Trophoblast cell (in vitro differentiated cells and primary cell): ENCODE measurements around the gene DOCK10.

ENCODE experiments used
- DNase-seq, 2 donors: peaks; one replicate each; pipeline ENCODE4 v3.0.0-alpha.2; 2016
- H2AFZ ChIP-seq: 2 replicates; pipeline ENCODE4 v1.6.1; 2013; ENCODE audit warnings: low read length, moderate library complexity, mild to moderate bottlenecking; ENCODE audit not compliant: insufficient read depth, poor library complexity
- H2AK5ac ChIP-seq: 2 replicates; pipeline ENCODE4 v1.6.1; 2013; ENCODE audit warnings: mild to moderate bottlenecking, low read length
- H2BK120ac ChIP-seq: 2 replicates; pipeline ENCODE4 v1.6.1; 2013; ENCODE audit warnings: low read length, mild to moderate bottlenecking, moderate library complexity; ENCODE audit not compliant: insufficient read depth, poor library complexity
- H2BK12ac ChIP-seq: 2 replicates; pipeline ENCODE4 v1.6.1; 2013; ENCODE audit warnings: mild to moderate bottlenecking, low read length, moderate library complexity
- H2BK5ac ChIP-seq: 2 replicates; pipeline ENCODE4 v1.6.1; 2013; ENCODE audit warnings: low read length, low read depth, moderate library complexity, mild to moderate bottlenecking; ENCODE audit not compliant: poor library complexity
- H3K14ac ChIP-seq: 2 replicates; pipeline ENCODE4 v1.6.1; 2013; ENCODE audit warnings: mild to moderate bottlenecking, low read length
- H3K18ac ChIP-seq: 2 replicates; pipeline ENCODE4 v1.6.1; 2013; ENCODE audit warnings: mild to moderate bottlenecking, low read length
- H3K23ac ChIP-seq: 2 replicates; pipeline ENCODE4 v1.6.1; 2013; ENCODE audit warnings: low read length
- H3K27ac ChIP-seq: 2 replicates; pipeline ENCODE4 v1.5.1; 2013; ENCODE audit warnings: low read depth, mild to moderate bottlenecking, inconsistent platforms, low read length, moderate library complexity
- H3K27me3 ChIP-seq: 2 replicates; pipeline ENCODE4 v1.6.1; 2013; ENCODE audit warnings: inconsistent platforms, mild to moderate bottlenecking, low read length, moderate library complexity; ENCODE audit not compliant: insufficient read depth
- H3K36me3 ChIP-seq, 2 experiments: 1 replicate in 1 of 2; 2 replicates in 1 of 2; pipeline ENCODE4 v1.6.1; 2013; ENCODE audit warnings: low read length in 2 of 2, mild to moderate bottlenecking in 2 of 2, moderate library complexity in 1 of 2; ENCODE audit not compliant: insufficient read depth in 2 of 2, control insufficient read depth in 1 of 2
- H3K4ac ChIP-seq: 2 replicates; pipeline ENCODE4 v1.6.1; 2013; ENCODE audit warnings: low read depth, mild to moderate bottlenecking, low read length, moderate library complexity
- H3K4me1 ChIP-seq, 2 experiments: 1 replicate in 1 of 2; 2 replicates in 1 of 2; pipeline ENCODE4 v1.6.1; 2013; ENCODE audit warnings: low read length in 2 of 2, mild to moderate bottlenecking in 2 of 2, moderate library complexity in 1 of 2; ENCODE audit not compliant: insufficient read depth in 2 of 2, control insufficient read depth in 1 of 2
- H3K4me2 ChIP-seq: 2 replicates; pipeline ENCODE4 v1.6.1; 2013; ENCODE audit warnings: inconsistent platforms, mild to moderate bottlenecking, low read length, moderate library complexity
- H3K4me3 ChIP-seq: 2 replicates; pipeline ENCODE4 v1.5.1; 2013; ENCODE audit warnings: mild to moderate bottlenecking, low read depth, low read length, inconsistent platforms
- H3K79me1 ChIP-seq: one replicate; pipeline ENCODE4 v1.6.1; 2013; ENCODE audit warnings: low read length
- H3K79me2 ChIP-seq: 2 replicates; pipeline ENCODE4 v1.6.1; 2013; ENCODE audit warnings: low read length, mild to moderate bottlenecking; ENCODE audit not compliant: control insufficient read depth, insufficient read depth, poor library complexity
- H3K9ac ChIP-seq: 2 replicates; pipeline ENCODE4 v1.6.1; 2013; ENCODE audit warnings: mild to moderate bottlenecking, low read length
- H3K9me3 ChIP-seq: 2 replicates; pipeline ENCODE4 v1.6.1; 2013; ENCODE audit warnings: low read depth, mild to moderate bottlenecking, control low read depth, inconsistent platforms, low read length; ENCODE audit not compliant: insufficient read depth
- H4K12ac ChIP-seq: 2 replicates; pipeline ENCODE4 v1.6.1; 2013; ENCODE audit warnings: low read depth, mild to moderate bottlenecking, low read length, moderate library complexity
- H4K8ac ChIP-seq: 2 replicates; pipeline ENCODE4 v1.6.1; 2013; ENCODE audit warnings: low read depth, mild to moderate bottlenecking, low read length, moderate library complexity
- H4K91ac ChIP-seq: one replicate; pipeline ENCODE4 v1.6.1; 2013; ENCODE audit warnings: low read depth, mild to moderate bottlenecking, low read length, moderate library complexity
- WGBS: extraction: QIAGEN DNeasy Blood & Tissue Kit; methylation state at CpG from one replicate; pipeline ENCODE4 v1.1.7; 2013; ENCODE audit warnings: missing lambda C conversion rate; ENCODE audit not compliant: insufficient read length, insufficient coverage; ENCODE audit errors: extremely low coverage; 5-methylcytosine and 5-hydroxymethylcytosine counted together

DOCK10 gene

GRCh38 chr2:225008935-225009334, 33.3 kb downstream of the DOCK10 start:
- Histone ChIP-seq H3K79me2 (no peaks in the 10 kb centered on the region), H3K14ac (no peak overlapping the region), H2BK120ac (no peak overlapping the region), H4K8ac (no peak overlapping the region), H3K4me1 (no peaks in the 10 kb centered on the region), H3K4me2 (no peak overlapping the region), H2AFZ (no peak overlapping the region), H3K27ac (no peak overlapping the region), H4K91ac (no peak overlapping the region), H2BK12ac (no peak overlapping the region), H3K9ac (no peak overlapping the region), H3K23ac (no peak overlapping the region), H3K4me3 (no peak overlapping the region), H3K79me1 (no peaks in the 10 kb centered on the region), H3K18ac (no peak overlapping the region), H3K9me3 (no peaks in the 10 kb centered on the region), H3K4ac (no peak overlapping the region), H2BK5ac (no peak overlapping the region), H2AK5ac (no peak overlapping the region), H4K12ac (no peak overlapping the region), H3K36me3 (no peaks in the 10 kb centered on the region), H3K27me3 (no peaks in the 10 kb centered on the region)
- WGBS, result no CpG with 5 or more reads among the region's 5 CpGs
- DNase-seq, result no peak

DNA sequence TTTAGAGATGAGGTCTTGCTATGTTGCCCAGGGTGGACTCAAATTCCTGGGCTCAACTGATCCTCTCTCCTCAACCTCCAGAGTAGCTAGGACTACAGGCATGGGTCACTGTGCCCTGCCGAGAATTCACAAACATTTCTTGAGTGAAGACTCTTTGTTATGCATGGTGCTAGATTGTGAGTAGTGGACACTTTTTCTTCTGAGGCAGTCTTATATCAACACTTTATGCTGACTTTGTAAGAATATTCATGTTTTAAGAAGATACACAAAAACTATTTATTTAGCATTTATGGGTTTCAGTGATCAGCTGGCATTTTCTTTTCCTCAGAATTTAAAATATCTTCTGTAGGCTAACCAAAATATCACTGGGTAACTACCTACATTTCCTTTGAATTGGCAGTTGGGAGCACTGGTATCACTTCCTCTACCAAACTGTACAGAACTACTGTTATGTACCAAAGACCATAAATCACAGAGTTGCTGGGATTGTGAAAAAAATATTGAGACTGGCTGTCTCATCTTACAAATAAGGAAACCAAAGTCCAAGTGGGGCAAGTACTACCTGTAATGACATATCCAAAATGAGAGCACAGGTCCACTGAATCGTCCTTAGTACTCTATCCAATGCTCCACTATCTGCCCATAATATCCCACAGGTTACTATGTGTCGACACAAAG, 34.0 kb downstream of the DOCK10 start:
- Histone ChIP-seq H3K79me2 (no peaks in the 10 kb centered on the region), H3K4me2 (no peak overlapping the region), H4K12ac (no peak overlapping the region), H3K27ac (no peak overlapping the region), H3K14ac (no peak overlapping the region), H3K36me3 (no peaks in the 10 kb centered on the region), H3K18ac (no peak overlapping the region), H3K4me1 (no peaks in the 10 kb centered on the region), H2BK5ac (no peak overlapping the region), H3K4me3 (no peak overlapping the region), H3K9me3 (no peaks in the 10 kb centered on the region), H4K8ac (no peak overlapping the region), H2BK120ac (no peak overlapping the region), H3K4ac (no peak overlapping the region), H3K9ac (no peak overlapping the region), H2AFZ (no peak overlapping the region), H2AK5ac (no peak overlapping the region), H4K91ac (no peak overlapping the region), H3K27me3 (no peaks in the 10 kb centered on the region), H2BK12ac (no peak overlapping the region), H3K23ac (no peak overlapping the region), H3K79me1 (no peaks in the 10 kb centered on the region)
- no peak for DNase-seq
- WGBS, result no CpG with 5 or more reads among the region's 3 CpGs

- H3K14ac ChIP-seq, result no peak overlapping the region
- no peak overlapping the region for H3K4me2 ChIP-seq
- no peak overlapping the region for H4K91ac ChIP-seq
- no peak overlapping the region for H3K4me3 ChIP-seq
- H3K4me1 ChIP-seq, result no peaks in the 10 kb centered on the region
- no CpG with 5 or more reads among the region's 2 CpGs for WGBS
- no peaks in the 10 kb centered on the region for H3K79me1 ChIP-seq
- no peak for DNase-seq
- H3K79me2 ChIP-seq, result no peaks in the 10 kb centered on the region
- H3K18ac ChIP-seq, result no peak overlapping the region
- no peak overlapping the region for H2BK5ac ChIP-seq
- H2AFZ ChIP-seq, result no peak overlapping the region
- no peak overlapping the region for H2BK12ac ChIP-seq
- no peaks in the 10 kb centered on the region for H3K36me3 ChIP-seq
- H3K9me3 ChIP-seq, result no peaks in the 10 kb centered on the region
- no peak overlapping the region for H3K27ac ChIP-seq
- H2AK5ac ChIP-seq, result no peak overlapping the region
- H3K23ac ChIP-seq, result no peak overlapping the region
- H3K4ac ChIP-seq, result no peak overlapping the region
- no peak overlapping the region for H4K12ac ChIP-seq
- H3K9ac ChIP-seq, result no peak overlapping the region
- H3K27me3 ChIP-seq, result no peaks in the 10 kb centered on the region
- no peak overlapping the region for H2BK120ac ChIP-seq
- H4K8ac ChIP-seq, result no peak overlapping the region
These were observed 35.5 kb downstream of the DOCK10 start for GRCh38 chr2:225006730-225007129.

- H3K4ac ChIP-seq, result no peak overlapping the region
- H3K4me1 ChIP-seq, result no peaks in the 10 kb centered on the region
- no peaks in the 10 kb centered on the region for H3K36me3 ChIP-seq
- no peak overlapping the region for H3K4me3 ChIP-seq
- no peak overlapping the region for H3K9ac ChIP-seq
- H3K9me3 ChIP-seq, result no peaks in the 10 kb centered on the region
- no peak overlapping the region for H4K91ac ChIP-seq
- no peak overlapping the region for H3K18ac ChIP-seq
- no peaks in the 10 kb centered on the region for H3K79me2 ChIP-seq
- no peak overlapping the region for H3K27ac ChIP-seq
- no peak for DNase-seq
- H4K8ac ChIP-seq, result no peak overlapping the region
- H2BK12ac ChIP-seq, result no peak overlapping the region
- WGBS, result no CpG with 5 or more reads among the region's 2 CpGs
- H3K79me1 ChIP-seq, result no peaks in the 10 kb centered on the region
- no peak overlapping the region for H4K12ac ChIP-seq
- no peak overlapping the region for H2BK5ac ChIP-seq
- H2AK5ac ChIP-seq, result no peak overlapping the region
- no peak overlapping the region for H3K23ac ChIP-seq
- no peak overlapping the region for H3K14ac ChIP-seq
- no peak overlapping the region for H2BK120ac ChIP-seq
- H3K27me3 ChIP-seq, result no peaks in the 10 kb centered on the region
- H3K4me2 ChIP-seq, result no peak overlapping the region
- H2AFZ ChIP-seq, result no peak overlapping the region
These were observed 37.7 kb downstream of the DOCK10 start for GRCh38 chr2:225004597-225004996.
